Measurements from ENCODE around the gene COL9A3.

COL9A3 gene

GRCh38 chr20:62820208-62820961 lies 3.5 kb downstream of the COL9A3 start:
- H3K27ac ChIP-seq (ENCODE audit: low read depth, low read length): no peak overlapping the region
- H3K27me3 ChIP-seq (ENCODE audit: insufficient read depth, low read length): peaks cover 21% of the 10 kb centered on the region
- H3K4me3 ChIP-seq (ENCODE audit: low read depth, low read length): no peak overlapping the region
- no peaks in the 10 kb centered on the region for H3K36me3 ChIP-seq (ENCODE audit: insufficient read depth, low read length)
- no peaks in the 10 kb centered on the region for H3K79me2 ChIP-seq (ENCODE audit: control insufficient read depth, insufficient read depth, low read length, unreplicated experiment)
- H2AFZ ChIP-seq (ENCODE audit: low read length, unreplicated experiment): no peak overlapping the region
- H3K4me1 ChIP-seq (ENCODE audit: control insufficient read depth, insufficient read depth, low read length, unreplicated experiment): peaks cover 44% of the 10 kb centered on the region

- Histone ChIP-seq H3K79me2 (ENCODE audit: control insufficient read depth, insufficient read depth, low read length, unreplicated experiment) (no peaks in the 10 kb centered on the region), H3K27ac (ENCODE audit: low read depth, low read length) (no peak overlapping the region), H3K4me1 (ENCODE audit: control insufficient read depth, insufficient read depth, low read length, unreplicated experiment) (peaks cover 36% of the 10 kb centered on the region), H3K4me3 (ENCODE audit: low read depth, low read length) (no peak overlapping the region), H2AFZ (ENCODE audit: low read length, unreplicated experiment) (no peak overlapping the region), H3K27me3 (ENCODE audit: insufficient read depth, low read length) (peaks cover 13% of the 10 kb centered on the region), H3K36me3 (ENCODE audit: insufficient read depth, low read length) (no peaks in the 10 kb centered on the region)
These were observed 4.3 kb downstream of the COL9A3 start for GRCh38 chr20:62820962-62821725.

GRCh38 chr20:62821726-62822210 lies 4.9 kb downstream of the COL9A3 start:
- peaks cover 32% of the 10 kb centered on the region for H3K4me1 ChIP-seq (ENCODE audit: control insufficient read depth, insufficient read depth, low read length, unreplicated experiment)

GRCh38 chr20:62822239-62822787 lies 5.5 kb downstream of the COL9A3 start:
- H3K36me3 ChIP-seq (ENCODE audit: insufficient read depth, low read length): no peaks in the 10 kb centered on the region
- no peak overlapping the region for H3K4me3 ChIP-seq (ENCODE audit: low read depth, low read length)
- H3K27ac ChIP-seq (ENCODE audit: low read depth, low read length): no peak overlapping the region
- peaks cover 32% of the 10 kb centered on the region for H3K4me1 ChIP-seq (ENCODE audit: control insufficient read depth, insufficient read depth, low read length, unreplicated experiment)
- no peaks in the 10 kb centered on the region for H3K79me2 ChIP-seq (ENCODE audit: control insufficient read depth, insufficient read depth, low read length, unreplicated experiment)
- H3K27me3 ChIP-seq (ENCODE audit: insufficient read depth, low read length): peaks cover 4% of the 10 kb centered on the region; the same call in 1 of the 2 replicates
- no peak overlapping the region for H2AFZ ChIP-seq (ENCODE audit: low read length, unreplicated experiment)

More at GRCh38 chr20:62821726-62822210, 4.9 kb downstream of the COL9A3 start:
- Histone ChIP-seq H3K36me3 (ENCODE audit: insufficient read depth, low read length) (no peaks in the 10 kb centered on the region), H3K79me2 (ENCODE audit: control insufficient read depth, insufficient read depth, low read length, unreplicated experiment) (no peaks in the 10 kb centered on the region), H3K27me3 (ENCODE audit: insufficient read depth, low read length) (peaks cover 8% of the 10 kb centered on the region; the same call in 1 of the 2 replicates), H3K4me3 (ENCODE audit: low read depth, low read length) (no peak overlapping the region), H2AFZ (ENCODE audit: low read length, unreplicated experiment) (no peak overlapping the region), H3K27ac (ENCODE audit: low read depth, low read length) (no peak overlapping the region)

GRCh38 chr20:62822788-62823651 lies 6.2 kb downstream of the COL9A3 start:
- no peak overlapping the region for H3K27ac ChIP-seq (ENCODE audit: low read depth, low read length)
- no peaks in the 10 kb centered on the region for H3K36me3 ChIP-seq (ENCODE audit: insufficient read depth, low read length)
- H3K4me3 ChIP-seq (ENCODE audit: low read depth, low read length): no peak overlapping the region
- no peaks in the 10 kb centered on the region for H3K79me2 ChIP-seq (ENCODE audit: control insufficient read depth, insufficient read depth, low read length, unreplicated experiment)
- no peak overlapping the region for H2AFZ ChIP-seq (ENCODE audit: low read length, unreplicated experiment)
- no peaks in the 10 kb centered on the region for H3K27me3 ChIP-seq (ENCODE audit: insufficient read depth, low read length)
- H3K4me1 ChIP-seq (ENCODE audit: control insufficient read depth, insufficient read depth, low read length, unreplicated experiment): peaks cover 32% of the 10 kb centered on the region

GRCh38 chr20:62823688-62824475 lies 7.0 kb downstream of the COL9A3 start:
- peaks cover 24% of the 10 kb centered on the region for H3K4me1 ChIP-seq (ENCODE audit: control insufficient read depth, insufficient read depth, low read length, unreplicated experiment)
- no peak overlapping the region for H3K27ac ChIP-seq (ENCODE audit: low read depth, low read length)
- H3K27me3 ChIP-seq (ENCODE audit: insufficient read depth, low read length): no peaks in the 10 kb centered on the region
- H3K4me3 ChIP-seq (ENCODE audit: low read depth, low read length): peak overlapping the region; percentile 69
- no peak overlapping the region for H2AFZ ChIP-seq (ENCODE audit: low read length, unreplicated experiment)
- H3K79me2 ChIP-seq (ENCODE audit: control insufficient read depth, insufficient read depth, low read length, unreplicated experiment): no peaks in the 10 kb centered on the region
- no peaks in the 10 kb centered on the region for H3K36me3 ChIP-seq (ENCODE audit: insufficient read depth, low read length)

GRCh38 chr20:62824476-62825332 lies 7.9 kb downstream of the COL9A3 start:
- Histone ChIP-seq H3K27me3 (ENCODE audit: insufficient read depth, low read length) (no peaks in the 10 kb centered on the region), H3K36me3 (ENCODE audit: insufficient read depth, low read length) (no peaks in the 10 kb centered on the region), H3K4me1 (ENCODE audit: control insufficient read depth, insufficient read depth, low read length, unreplicated experiment) (peaks cover 16% of the 10 kb centered on the region), H3K4me3 (ENCODE audit: low read depth, low read length) (peak overlapping the region; percentile 69), H3K27ac (ENCODE audit: low read depth, low read length) (no peak overlapping the region), H2AFZ (ENCODE audit: low read length, unreplicated experiment) (peak overlapping the region; percentile 94), H3K79me2 (ENCODE audit: control insufficient read depth, insufficient read depth, low read length, unreplicated experiment) (no peaks in the 10 kb centered on the region)

GRCh38 chr20:62825333-62825985 lies 8.6 kb downstream of the COL9A3 start:
- H3K4me3 ChIP-seq (ENCODE audit: low read depth, low read length): no peak overlapping the region
- H3K36me3 ChIP-seq (ENCODE audit: insufficient read depth, low read length): no peaks in the 10 kb centered on the region
- no peaks in the 10 kb centered on the region for H3K27me3 ChIP-seq (ENCODE audit: insufficient read depth, low read length)
- peaks cover 9% of the 10 kb centered on the region for H3K4me1 ChIP-seq (ENCODE audit: control insufficient read depth, insufficient read depth, low read length, unreplicated experiment)
- H2AFZ ChIP-seq (ENCODE audit: low read length, unreplicated experiment): no peak overlapping the region
- no peaks in the 10 kb centered on the region for H3K79me2 ChIP-seq (ENCODE audit: control insufficient read depth, insufficient read depth, low read length, unreplicated experiment)
- H3K27ac ChIP-seq (ENCODE audit: low read depth, low read length): no peak overlapping the region
